Prostate gland (tissue), 2 donors: ENCODE data around the gene OSBPL6. TPM values are rescaled to one million over a fixed set of nuclear protein-coding genes. Genes with fewer than 3 reads are reported as not detected.
"Not testable (repeated sequence)": the region's sequence is repeated elsewhere in the genome, so short reads cannot be mapped to it uniquely, and the experiment has no call there.

Experiments
- DNase-seq: peaks from one replicate; pipeline ENCODE4 v3.0.0-alpha.2; 2019; ENCODE audit warnings: low spot score
- H3K27ac ChIP-seq, 2 donors: fragments of 200-600 bp; sonication (generic); 2 replicates each; pipeline ENCODE4 v1.5.1; 2017 to 2019
- H3K27me3 ChIP-seq: fragments of 200-600 bp; sonication (generic); replicated peaks from 2 replicates; pipeline ENCODE4 v1.5.1; 2019; ENCODE audit not compliant: insufficient read depth
- H3K36me3 ChIP-seq, 2 donors: fragments of 200-600 bp; sonication (generic); 1 replicate in 1 of 2; 2 replicates in 1 of 2; pipeline versions ENCODE4 v1.5.1 to v1.8.1; 2017 to 2019
- H3K4me1 ChIP-seq: fragments of 200-600 bp; sonication (generic); replicated peaks from 2 replicates; pipeline ENCODE4 v1.5.1; 2019
- H3K4me3 ChIP-seq, 2 donors: fragments of 200-600 bp; sonication (generic); 2 replicates each; pipeline ENCODE4 v1.5.1; 2017 to 2019
- H3K9me3 ChIP-seq: fragments of 200-600 bp; sonication (generic); 2 replicates; pipeline ENCODE4 v1.5.1; 2017
- CTCF ChIP-seq, 4 experiments: fragments of 200-600 bp in 2 of 4; fragments of 450-650 bp in 2 of 4; sonication (generic) in 2 of 4; IDR thresholded peaks; 1 replicate in 3 of 4; 2 replicates in 1 of 4; pipeline ENCODE4 v1.5.1; 2016 to 2019; ENCODE audit warnings: antibody characterized with exemption in 4 of 4, mild to moderate bottlenecking in 2 of 4, moderate library complexity in 2 of 4
- POLR2A ChIP-seq: fragments of 450-650 bp; IDR thresholded peaks from one replicate; pipeline ENCODE4 v1.6.1; 2016; ENCODE audit warnings: antibody characterized with exemption, mild to moderate bottlenecking
- POLR2AphosphoS5 ChIP-seq: sonication (generic); formaldehyde crosslinking; IDR thresholded peaks from one replicate; pipeline ENCODE4 v1.6.1; 2017; ENCODE audit warnings: antibody characterized with exemption
- WGBS: methylation state at CpG from one replicate; pipeline ENCODE4 v1.1.5; 2018; 5-methylcytosine and 5-hydroxymethylcytosine counted together
- intact Hi-C: fragments of 100-400 bp; cut with DNase I; formaldehyde crosslinking; loops from one replicate; pipeline ENCODE4 v1.14.2; 2022
- total RNA-seq, 2 donors: library from RNA; depleted of rRNA; stranded (reverse); fragments of >200 nt; gene quantifications; one replicate each; pipeline ENCODE4 v1.1.0, GENCODE V29; 2016

OSBPL6 gene
- total RNA-seq, 2 donors from 2014 or later, result 2.4 to 10.8 TPM

GRCh38 chr2:178401994-178402437, 207.7 kb downstream of the OSBPL6 start:
- TF ChIP-seq POLR2A, result no peak
- TF ChIP-seq CTCF (IDR thresholded peaks at IDR 0.05), result no peak
- intact Hi-C loops, result no loop called here
- WGBS, result 70% methylated on average over 6 of the region's 6 CpGs
- Histone ChIP-seq H3K36me3 (no peaks in the 10 kb centered on the region), H3K4me3 (no peak overlapping the region), H3K27me3 (no peaks in the 10 kb centered on the region), H3K4me1 (no peaks in the 10 kb centered on the region), H3K27ac (no peak overlapping the region), H3K9me3 (no peaks in the 10 kb centered on the region)
- DNase-seq, result no peak

GRCh38 chr2:178403671-178404306, 209.5 kb downstream of the OSBPL6 start:
- TF ChIP-seq POLR2A (no peak), POLR2AphosphoS5 (no peak), CTCF (IDR thresholded peaks at IDR 0.05) (no peak)
- WGBS, result 63% methylated on average over 3 of the region's 3 CpGs
- no peak for DNase-seq
- intact Hi-C loops, result no loop called here
- H3K27ac ChIP-seq, result no peak overlapping the region
- no peaks in the 10 kb centered on the region for H3K27me3 ChIP-seq
- no peaks in the 10 kb centered on the region for H3K36me3 ChIP-seq
- no peaks in the 10 kb centered on the region for H3K9me3 ChIP-seq
- H3K4me1 ChIP-seq, result no peaks in the 10 kb centered on the region
- no peak overlapping the region for H3K4me3 ChIP-seq

- Histone ChIP-seq H3K36me3 (no peaks in the 10 kb centered on the region), H3K4me1 (no peaks in the 10 kb centered on the region), H3K4me3 (no peak overlapping the region), H3K27ac (no peak overlapping the region), H3K27me3 (no peaks in the 10 kb centered on the region), H3K9me3 (no peaks in the 10 kb centered on the region)
- no peak for DNase-seq
- WGBS, result 38% methylated on average over 4 of the region's 4 CpGs
- intact Hi-C loops, result no loop called here
- no peak for TF ChIP-seq POLR2AphosphoS5
- no peak for TF ChIP-seq CTCF (IDR thresholded peaks at IDR 0.05)
- TF ChIP-seq POLR2A, result no peak
These were observed 210.1 kb downstream of the OSBPL6 start for GRCh38 chr2:178404368-178404767.

GRCh38 chr2:178409261-178409660, 214.9 kb downstream of the OSBPL6 start:
- no peak for TF ChIP-seq POLR2A
- TF ChIP-seq POLR2AphosphoS5, result no peak
- TF ChIP-seq CTCF (IDR thresholded peaks at IDR 0.05), result no peak
- 86% methylated on average over 5 of the region's 5 CpGs for WGBS

GRCh38 chr2:178412047-178412446, 217.7 kb downstream of the OSBPL6 start:
- H3K27me3 ChIP-seq, result no peaks in the 10 kb centered on the region
- H3K9me3 ChIP-seq, result no peaks in the 10 kb centered on the region
- no peak overlapping the region for H3K27ac ChIP-seq
- no peak for DNase-seq
- no peak overlapping the region for H3K4me3 ChIP-seq
- intact Hi-C loops, result loop anchor here (5.0 to 10.0 kb wide), 2 partner anchors 217 to 300 kb away; partner anchors contain the start of genes OSBPL6 and RBM45
- 65% methylated on average over 3 of the region's 3 CpGs for WGBS
- no peaks in the 10 kb centered on the region for H3K4me1 ChIP-seq
- no peaks in the 10 kb centered on the region for H3K36me3 ChIP-seq
- TF ChIP-seq CTCF (IDR thresholded peaks at IDR 0.05), result no peak

More at GRCh38 chr2:178409261-178409660, 214.9 kb downstream of the OSBPL6 start:
- Histone ChIP-seq H3K4me1 (no peaks in the 10 kb centered on the region), H3K27ac (no peak overlapping the region), H3K36me3 (no peaks in the 10 kb centered on the region), H3K27me3 (no peaks in the 10 kb centered on the region), H3K9me3 (no peaks in the 10 kb centered on the region), H3K4me3 (no peak overlapping the region)
- intact Hi-C loops, result no loop called here
- no peak for DNase-seq

GRCh38 chr2:178412453-178412852, 218.1 kb downstream of the OSBPL6 start:
- 97% methylated on average over 8 of the region's 8 CpGs for WGBS
- not testable (repeated sequence) for DNase-seq
- intact Hi-C loops, result loop anchor here (5.0 to 10.0 kb wide), 2 partner anchors 218 to 300 kb away; partner anchors contain the start of genes OSBPL6 and RBM45

More at GRCh38 chr2:178412453-178412852, 218.1 kb downstream of the OSBPL6 start:
- not testable (repeated sequence) for H3K4me3 ChIP-seq, H3K36me3 ChIP-seq, H3K4me1 ChIP-seq, H3K9me3 ChIP-seq, H3K27me3 ChIP-seq, H3K27ac ChIP-seq
